Kasumi-1 (cell line): Measurements from ENCODE around the gene ERN1.
A peak's percentile ranks its signal among the peaks of the same experiment; 100 is the strongest.

ENCODE experiments used
- DNase-seq, 2 experiments: peaks; one replicate each; lab custom pipeline; 2025; lab: John Stamatoyannopoulos, UW

Gene ERN1

GRCh38 chr17:64110379-64111152 lies 19.4 kb downstream of the ERN1 start:
- DNase-seq = no peak

- DNase-seq = no peak
These were observed 20.5 kb downstream of the ERN1 start for GRCh38 chr17:64109400-64109799.

- no peak for DNase-seq
These were observed 22.3 kb downstream of the ERN1 start for GRCh38 chr17:64107500-64108236.

- no peak for DNase-seq
These were observed 23.0 kb downstream of the ERN1 start for GRCh38 chr17:64106918-64107317.

GRCh38 chr17:64103391-64104364 lies 26.3 kb downstream of the ERN1 start:
- DNase-seq = peak; percentile 50 to 58

- no peak for DNase-seq
These were observed 27.1 kb downstream of the ERN1 start for GRCh38 chr17:64102627-64103390.

GRCh38 chr17:64099543-64099942 lies 30.4 kb downstream of the ERN1 start:
- no peak for DNase-seq

- no peak for DNase-seq
These were observed 32.6 kb downstream of the ERN1 start for GRCh38 chr17:64097196-64097936.

- no peak for DNase-seq
These were observed 33.9 kb downstream of the ERN1 start for GRCh38 chr17:64096037-64096436.

- DNase-seq = no peak
These were observed 34.6 kb downstream of the ERN1 start for GRCh38 chr17:64095144-64095882.

- no peak for DNase-seq
These were observed 35.5 kb downstream of the ERN1 start for GRCh38 chr17:64094412-64094811.

- DNase-seq = no peak
These were observed 36.9 kb downstream of the ERN1 start for GRCh38 chr17:64092952-64093451.

GRCh38 chr17:64092113-64092512 lies 37.8 kb downstream of the ERN1 start:
- no peak for DNase-seq

- no peak for DNase-seq
These were observed 38.4 kb downstream of the ERN1 start for GRCh38 chr17:64091571-64091970.

- no peak for DNase-seq
These were observed 38.8 kb downstream of the ERN1 start for GRCh38 chr17:64091116-64091515.

- no peak for DNase-seq
These were observed 39.8 kb downstream of the ERN1 start for GRCh38 chr17:64090144-64090543.

GRCh38 chr17:64087252-64088005 lies 42.5 kb downstream of the ERN1 start:
- no peak for DNase-seq

- DNase-seq = no peak
These were observed 44.3 kb downstream of the ERN1 start for GRCh38 chr17:64085650-64086005.

GRCh38 chr17:64084940-64085649 lies 44.8 kb downstream of the ERN1 start:
- no peak for DNase-seq
